Measurements from ENCODE around the gene KCNQ2.

Gene KCNQ2

GRCh38 chr20:63463400-63464288, 8.8 kb downstream of the KCNQ2 start:
- TF ChIP-seq NFIC (IDR thresholded peaks at IDR 0.05) (no peak), TEAD4 (IDR thresholded peaks at IDR 0.05) (no peak), TCF12 (IDR thresholded peaks at IDR 0.05; ENCODE audit: low read depth) (no peak), USF1 (IDR thresholded peaks at IDR 0.05) (no peak), ZBTB7A (IDR thresholded peaks at IDR 0.05; ENCODE audit: low read depth) (no peak), REST (IDR thresholded peaks at IDR 0.05; ENCODE audit: low read depth) (no peak)

GRCh38 chr20:63462244-63462643, 10.2 kb downstream of the KCNQ2 start:
- no peak for TF ChIP-seq EP300 (IDR thresholded peaks at IDR 0.05; ENCODE audit: borderline replicate concordance)
- TF ChIP-seq TCF12 (IDR thresholded peaks at IDR 0.05; ENCODE audit: low read depth), result no peak
- TF ChIP-seq CEBPB (IDR thresholded peaks at IDR 0.05), result no peak
- TF ChIP-seq TEAD4 (IDR thresholded peaks at IDR 0.05), result no peak
- TF ChIP-seq TAF1 (IDR thresholded peaks at IDR 0.05; ENCODE audit: low read depth), result no peak
- TF ChIP-seq NFIC (IDR thresholded peaks at IDR 0.05), result no peak
- TF ChIP-seq ZBTB7A (IDR thresholded peaks at IDR 0.05; ENCODE audit: low read depth), result no peak
- TF ChIP-seq YY1 (IDR thresholded peaks at IDR 0.05; ENCODE audit: low read depth), result no peak
- TF ChIP-seq RAD21 (IDR thresholded peaks at IDR 0.05; ENCODE audit: low read depth), result no peak
- TF ChIP-seq CREB1 (IDR thresholded peaks at IDR 0.05; ENCODE audit: low read depth), result no peak

GRCh38 chr20:63461104-63461763, 11.2 kb downstream of the KCNQ2 start:
- no peak for TF ChIP-seq TEAD4 (IDR thresholded peaks at IDR 0.05)
- TF ChIP-seq YY1 (IDR thresholded peaks at IDR 0.05; ENCODE audit: low read depth), result no peak
- no peak for TF ChIP-seq TCF12 (IDR thresholded peaks at IDR 0.05; ENCODE audit: low read depth)
- no peak for TF ChIP-seq CEBPB (IDR thresholded peaks at IDR 0.05)
- peak; percentile 26; the same call in 1 of the 2 replicates for TF ChIP-seq NFIC (IDR thresholded peaks at IDR 0.05)
- no peak for TF ChIP-seq EP300 (IDR thresholded peaks at IDR 0.05; ENCODE audit: borderline replicate concordance)
- TF ChIP-seq MAX (IDR thresholded peaks at IDR 0.05), result peak; percentile 41; the same call in 1 of the 2 replicates
- no peak for TF ChIP-seq USF1 (IDR thresholded peaks at IDR 0.05)
- TF ChIP-seq EGR1 (IDR thresholded peaks at IDR 0.05), result no peak
- no peak for TF ChIP-seq TAF1 (IDR thresholded peaks at IDR 0.05; ENCODE audit: low read depth)
- peak; percentile 97 for TF ChIP-seq REST (IDR thresholded peaks at IDR 0.05; ENCODE audit: low read depth)
- no peak for TF ChIP-seq RAD21 (IDR thresholded peaks at IDR 0.05; ENCODE audit: low read depth)
- TF ChIP-seq FOXM1 (IDR thresholded peaks at IDR 0.05; ENCODE audit: borderline replicate concordance, low read depth), result no peak
- no peak for TF ChIP-seq CREB1 (IDR thresholded peaks at IDR 0.05; ENCODE audit: low read depth)
- no peak for TF ChIP-seq ZBTB7A (IDR thresholded peaks at IDR 0.05; ENCODE audit: low read depth)

GRCh38 chr20:63459070-63459380, 13.4 kb downstream of the KCNQ2 start:
- TF ChIP-seq TAF1 (IDR thresholded peaks at IDR 0.05; ENCODE audit: low read depth), result no peak
- TF ChIP-seq REST (IDR thresholded peaks at IDR 0.05; ENCODE audit: low read depth), result no peak
- no peak for TF ChIP-seq YY1 (IDR thresholded peaks at IDR 0.05; ENCODE audit: low read depth)
- TF ChIP-seq CREB1 (IDR thresholded peaks at IDR 0.05; ENCODE audit: low read depth), result no peak
- no peak for TF ChIP-seq TEAD4 (IDR thresholded peaks at IDR 0.05)
- TF ChIP-seq NFIC (IDR thresholded peaks at IDR 0.05), result no peak
- TF ChIP-seq TCF12 (IDR thresholded peaks at IDR 0.05; ENCODE audit: low read depth), result no peak
- TF ChIP-seq CEBPB (IDR thresholded peaks at IDR 0.05), result no peak
